ENCODE measurements around the gene FOXO3. TPM values are rescaled to one million over a fixed set of nuclear protein-coding genes. Genes with fewer than 3 reads are reported as not detected.

The FOXO3 gene
- total RNA-seq, 2 experiments from 2014 or later = 19.1 to 19.3 TPM

GRCh38 chr6:108568101-108568500 lies 7.4 kb downstream of the FOXO3 start:
- no peak overlapping the region for H3K27ac Mint-ChIP-seq
- H3K36me3 Mint-ChIP-seq (ENCODE audit: low read depth) = peaks cover 54% of the 10 kb centered on the region
- no peaks in the 10 kb centered on the region for H3K9me3 Mint-ChIP-seq
- peaks cover 46% of the 10 kb centered on the region for H3K4me1 Mint-ChIP-seq
- POLR2A ChIA-PET = interaction anchor here (0.7 to 3.3 kb wide), 2 partner anchors 8 to 44 kb away, joined by 3 to 11 read pairs; no protein-coding TSS in a partner anchor
- H3K27me3 Mint-ChIP-seq = peaks cover 2% of the 10 kb centered on the region
- CTCF ChIA-PET = interaction anchor here (1.2 kb wide), 1 partner anchor 10 kb away, joined by 3 read pairs; no protein-coding TSS in a partner anchor
- no peak overlapping the region for H3K4me3 Mint-ChIP-seq
- DNase-seq = no peak

GRCh38 chr6:108568551-108569305 lies 8.0 kb downstream of the FOXO3 start:
- Mint-ChIP-seq H3K4me1 (peaks cover 42% of the 10 kb centered on the region), H3K36me3 (ENCODE audit: low read depth) (peaks cover 51% of the 10 kb centered on the region)

GRCh38 chr6:108570517-108570916 lies 9.8 kb downstream of the FOXO3 start:
- Mint-ChIP-seq H3K9me3 (no peaks in the 10 kb centered on the region), H3K27me3 (no peaks in the 10 kb centered on the region), H3K36me3 (ENCODE audit: low read depth) (peaks cover 57% of the 10 kb centered on the region), H3K27ac (no peak overlapping the region), H3K4me3 (no peak overlapping the region), H3K4me1 (peaks cover 35% of the 10 kb centered on the region)
- no peak for DNase-seq
- ChIA-PET POLR2A (no interaction called here), CTCF (interaction anchor here (0.6 kb wide), 1 partner anchor 521 kb away, joined by 3 read pairs; no protein-coding TSS in a partner anchor)

More at GRCh38 chr6:108568551-108569305, 8.0 kb downstream of the FOXO3 start:
- H3K27ac Mint-ChIP-seq = no peak overlapping the region
- H3K27me3 Mint-ChIP-seq = no peaks in the 10 kb centered on the region
- no peak overlapping the region for H3K4me3 Mint-ChIP-seq
- CTCF ChIA-PET = interaction anchor here (1.2 kb wide), 1 partner anchor 10 kb away, joined by 3 read pairs; no protein-coding TSS in a partner anchor
- H3K9me3 Mint-ChIP-seq = no peaks in the 10 kb centered on the region
- DNase-seq = no peak
- POLR2A ChIA-PET = interaction anchor here (0.7 kb wide), 1 partner anchor 43 kb away, joined by 3 read pairs; no protein-coding TSS in a partner anchor

- no peak for DNase-seq
- peaks cover 25% of the 10 kb centered on the region for H3K4me1 Mint-ChIP-seq
- ChIA-PET CTCF (interaction anchor here (0.7 kb wide), 1 partner anchor 157 kb away, joined by 3 read pairs; no protein-coding TSS in a partner anchor), POLR2A (interaction anchor here (0.5 to 2.9 kb wide), 3 partner anchors 8 to 50 kb away, joined by 4 to 11 read pairs (median 4); no protein-coding TSS in a partner anchor)
- peaks cover 46% of the 10 kb centered on the region for H3K36me3 Mint-ChIP-seq (ENCODE audit: low read depth)
- no peak overlapping the region for H3K4me3 Mint-ChIP-seq
- H3K27ac Mint-ChIP-seq = no peak overlapping the region
- H3K27me3 Mint-ChIP-seq = no peaks in the 10 kb centered on the region
- no peaks in the 10 kb centered on the region for H3K9me3 Mint-ChIP-seq
Observed at GRCh38 chr6:108574457-108575141, 13.9 kb downstream of the FOXO3 start.

- H3K27me3 Mint-ChIP-seq = no peaks in the 10 kb centered on the region
- no peak overlapping the region for H3K27ac Mint-ChIP-seq
- DNase-seq = no peak
- ChIA-PET POLR2A (interaction anchor here (0.8 to 2.9 kb wide), 2 partner anchors 10 to 16 kb away, joined by 4 to 11 read pairs; partner anchors contain the start of gene FOXO3), CTCF (interaction anchor here (0.6 kb wide), 1 partner anchor 22 kb away, joined by 3 read pairs; no protein-coding TSS in a partner anchor)
- no peak overlapping the region for H3K4me3 Mint-ChIP-seq
- H3K9me3 Mint-ChIP-seq = no peaks in the 10 kb centered on the region
- peaks cover 39% of the 10 kb centered on the region for H3K36me3 Mint-ChIP-seq (ENCODE audit: low read depth)
- peaks cover 32% of the 10 kb centered on the region for H3K4me1 Mint-ChIP-seq
Observed at GRCh38 chr6:108575905-108576494, 15.3 kb downstream of the FOXO3 start.

- Mint-ChIP-seq H3K4me3 (no peak overlapping the region), H3K4me1 (peaks cover 39% of the 10 kb centered on the region), H3K27me3 (no peaks in the 10 kb centered on the region), H3K27ac (no peak overlapping the region), H3K9me3 (no peaks in the 10 kb centered on the region), H3K36me3 (ENCODE audit: low read depth) (peaks cover 34% of the 10 kb centered on the region)
- ChIA-PET CTCF (no interaction called here), POLR2A (interaction anchor here (2.9 kb wide), 1 partner anchor 10 kb away, joined by 11 read pairs; no protein-coding TSS in a partner anchor)
- DNase-seq = no peak
Observed at GRCh38 chr6:108576709-108577108, 16.0 kb downstream of the FOXO3 start.

- Mint-ChIP-seq H3K36me3 (ENCODE audit: low read depth) (peaks cover 30% of the 10 kb centered on the region), H3K4me1 (peaks cover 50% of the 10 kb centered on the region), H3K27me3 (no peaks in the 10 kb centered on the region), H3K4me3 (no peak overlapping the region), H3K27ac (no peak overlapping the region), H3K9me3 (no peaks in the 10 kb centered on the region)
- CTCF ChIA-PET = no interaction called here
- POLR2A ChIA-PET = no interaction called here
- DNase-seq = no peak
Observed at GRCh38 chr6:108578166-108578565, 17.4 kb downstream of the FOXO3 start.

- CTCF ChIA-PET = no interaction called here
- DNase-seq = no peak
- Mint-ChIP-seq H3K36me3 (ENCODE audit: low read depth) (peaks cover 30% of the 10 kb centered on the region), H3K9me3 (no peaks in the 10 kb centered on the region), H3K27me3 (no peaks in the 10 kb centered on the region), H3K27ac (no peak overlapping the region), H3K4me1 (peaks cover 51% of the 10 kb centered on the region), H3K4me3 (no peak overlapping the region)
- POLR2A ChIA-PET = no interaction called here
Observed at GRCh38 chr6:108578595-108579327, 18.0 kb downstream of the FOXO3 start.

GRCh38 chr6:108579328-108579721 lies 18.6 kb downstream of the FOXO3 start:
- H3K4me3 Mint-ChIP-seq = no peak overlapping the region
- no peaks in the 10 kb centered on the region for H3K27me3 Mint-ChIP-seq
- H3K27ac Mint-ChIP-seq = no peak overlapping the region
- DNase-seq = no peak
- H3K36me3 Mint-ChIP-seq (ENCODE audit: low read depth) = peaks cover 30% of the 10 kb centered on the region
- POLR2A ChIA-PET = no interaction called here
- H3K4me1 Mint-ChIP-seq = peaks cover 48% of the 10 kb centered on the region
- CTCF ChIA-PET = no interaction called here
- H3K9me3 Mint-ChIP-seq = no peaks in the 10 kb centered on the region

GRCh38 chr6:108580646-108581045 lies 19.9 kb downstream of the FOXO3 start:
- no peak for DNase-seq
- ChIA-PET POLR2A (interaction anchor here (0.7 to 1.3 kb wide), 3 partner anchors 8 to 17 kb away, joined by 3 to 5 read pairs (median 4); no protein-coding TSS in a partner anchor), CTCF (no interaction called here)
- Mint-ChIP-seq H3K27ac (no peak overlapping the region), H3K4me3 (no peak overlapping the region), H3K9me3 (no peaks in the 10 kb centered on the region), H3K27me3 (no peaks in the 10 kb centered on the region), H3K36me3 (ENCODE audit: low read depth) (peaks cover 22% of the 10 kb centered on the region), H3K4me1 (peaks cover 39% of the 10 kb centered on the region)

- peaks cover 22% of the 10 kb centered on the region for H3K36me3 Mint-ChIP-seq (ENCODE audit: low read depth)
- POLR2A ChIA-PET = interaction anchor here (1.1 to 1.3 kb wide), 2 partner anchors 15 to 16 kb away, joined by 4 to 5 read pairs; no protein-coding TSS in a partner anchor
- peak overlapping the region; percentile 0 for H3K27ac Mint-ChIP-seq
- DNase-seq = no peak
- H3K4me1 Mint-ChIP-seq = peaks cover 37% of the 10 kb centered on the region
- no peaks in the 10 kb centered on the region for H3K9me3 Mint-ChIP-seq
- H3K4me3 Mint-ChIP-seq = no peak overlapping the region
- H3K27me3 Mint-ChIP-seq = no peaks in the 10 kb centered on the region
- CTCF ChIA-PET = no interaction called here
Observed at GRCh38 chr6:108581237-108581931, 20.7 kb downstream of the FOXO3 start.

- Mint-ChIP-seq H3K9me3 (no peaks in the 10 kb centered on the region), H3K4me3 (no peak overlapping the region), H3K4me1 (peaks cover 32% of the 10 kb centered on the region), H3K27me3 (no peaks in the 10 kb centered on the region), H3K36me3 (ENCODE audit: low read depth) (peaks cover 19% of the 10 kb centered on the region), H3K27ac (no peak overlapping the region)
- ChIA-PET CTCF (no interaction called here), POLR2A (no interaction called here)
- no peak for DNase-seq
Observed at GRCh38 chr6:108581932-108582475, 21.3 kb downstream of the FOXO3 start.

Measured in activated CD4-positive, alpha-beta memory T cell treated with anti-CD3 and anti-CD28 coated beads, Interleukin-2, amount 10 ng/mL, durations not matched to agents 7 days and 5 days (primary cell).